Measurements from ENCODE around the gene MYO1B. TPM values are rescaled to one million over a fixed set of nuclear protein-coding genes. Genes with fewer than 3 reads are reported as not detected.

Gene MYO1B
- polyA plus RNA-seq, 1 donor from 2014 or later: 72.2 TPM

DNA sequence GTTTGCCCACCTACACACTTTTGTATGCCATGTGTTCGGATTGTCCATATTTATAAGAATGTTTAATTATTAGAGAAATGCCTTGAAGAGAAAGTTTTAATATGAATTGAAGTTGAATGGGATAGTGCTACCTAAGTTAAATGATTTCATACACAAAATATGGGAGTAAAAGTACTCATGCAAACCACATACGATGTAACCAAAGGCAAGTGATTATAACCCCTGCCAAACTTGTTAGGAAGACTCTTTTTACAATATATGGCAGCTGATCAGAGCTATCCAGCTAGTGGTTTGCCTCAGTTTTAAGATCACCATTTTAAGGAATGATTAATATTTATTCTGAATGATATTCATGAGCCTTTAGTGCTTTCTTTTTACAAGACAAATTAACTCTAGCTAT lies 106.7 kb downstream of the MYO1B start:
- Histone ChIP-seq H3K9me3 (ENCODE audit: low read length) (no peaks in the 10 kb centered on the region), H3K4me3 (ENCODE audit: low read length) (no peak overlapping the region), H4K20me1 (ENCODE audit: insufficient read depth) (no peaks in the 10 kb centered on the region), H3K27ac (ENCODE audit: low read length) (no peak overlapping the region), H3K9ac (ENCODE audit: low read length) (no peak overlapping the region), H3K9me2 (ENCODE audit: insufficient read depth, low read length) (no peaks in the 10 kb centered on the region), H3K79me2 (replicated peaks; ENCODE audit: insufficient read depth, low read length) (no peaks in the 10 kb centered on the region), H3K36me3 (ENCODE audit: insufficient read depth, low read length) (peaks cover 6% of the 10 kb centered on the region), H2AFZ (ENCODE audit: low read depth, low read length) (no peak overlapping the region), H3F3A (ENCODE audit: insufficient read depth, low read length, poor library complexity, severe bottlenecking) (no peaks in the 10 kb centered on the region), H3K27me3 (ENCODE audit: insufficient read depth, low read depth, low read length) (no peaks in the 10 kb centered on the region), H3K4me2 (ENCODE audit: low read length) (no peak overlapping the region)
- no peak for TF ChIP-seq MXI1 (conservative IDR thresholded peaks at IDR 0.05; ENCODE audit: poor library complexity, severe bottlenecking)
- TF ChIP-seq TAF1 (IDR thresholded peaks at IDR 0.05; ENCODE audit: low read depth): no peak
- no peak for TF ChIP-seq CTCF (IDR thresholded peaks at IDR 0.05; ENCODE audit: poor library complexity, severe bottlenecking)
- no peak for TF ChIP-seq POLR2AphosphoS5 (IDR thresholded peaks at IDR 0.05)
- TF ChIP-seq EZH2 (IDR thresholded peaks at IDR 0.05; ENCODE audit: borderline replicate concordance, insufficient read depth, low read length, poor library complexity, severe bottlenecking): no peak
- no peak for TF ChIP-seq SMC3 (conservative IDR thresholded peaks at IDR 0.05; ENCODE audit: poor library complexity)
- TF ChIP-seq RAD21 (conservative IDR thresholded peaks at IDR 0.05): no peak
- TF ChIP-seq EP300 (conservative IDR thresholded peaks at IDR 0.05; ENCODE audit: poor library complexity, severe bottlenecking): no peak
- TF ChIP-seq REST (IDR thresholded peaks at IDR 0.05; ENCODE audit: borderline replicate concordance): no peak

- no peaks in the 10 kb centered on the region for H3K79me2 ChIP-seq (replicated peaks; ENCODE audit: insufficient read depth, low read length)
- H3K27me3 ChIP-seq (ENCODE audit: insufficient read depth, low read depth, low read length): no peaks in the 10 kb centered on the region
- no peak overlapping the region for H3K27ac ChIP-seq (ENCODE audit: low read length)
- H3K36me3 ChIP-seq (ENCODE audit: insufficient read depth, low read length): peaks cover 6% of the 10 kb centered on the region
- no peaks in the 10 kb centered on the region for H3K9me2 ChIP-seq (ENCODE audit: insufficient read depth, low read length)
- no peak overlapping the region for H3K4me3 ChIP-seq (ENCODE audit: low read length)
- H3F3A ChIP-seq (ENCODE audit: insufficient read depth, low read length, poor library complexity, severe bottlenecking): no peaks in the 10 kb centered on the region
- H4K20me1 ChIP-seq (ENCODE audit: insufficient read depth): no peaks in the 10 kb centered on the region
- H2AFZ ChIP-seq (ENCODE audit: low read depth, low read length): no peak overlapping the region
- no peak overlapping the region for H3K9ac ChIP-seq (ENCODE audit: low read length)
- no peak overlapping the region for H3K4me2 ChIP-seq (ENCODE audit: low read length)
- TF ChIP-seq TAF1 (IDR thresholded peaks at IDR 0.05; ENCODE audit: low read depth): no peak
- TF ChIP-seq CTCF (IDR thresholded peaks at IDR 0.05; ENCODE audit: poor library complexity, severe bottlenecking): no peak
- TF ChIP-seq EP300 (conservative IDR thresholded peaks at IDR 0.05; ENCODE audit: poor library complexity, severe bottlenecking): no peak
- TF ChIP-seq MXI1 (conservative IDR thresholded peaks at IDR 0.05; ENCODE audit: poor library complexity, severe bottlenecking): no peak
- no peak for TF ChIP-seq RAD21 (conservative IDR thresholded peaks at IDR 0.05)
- no peak for TF ChIP-seq POLR2AphosphoS5 (IDR thresholded peaks at IDR 0.05)
- TF ChIP-seq REST (IDR thresholded peaks at IDR 0.05; ENCODE audit: borderline replicate concordance): no peak
- no peak for TF ChIP-seq EZH2 (IDR thresholded peaks at IDR 0.05; ENCODE audit: borderline replicate concordance, insufficient read depth, low read length, poor library complexity, severe bottlenecking)
- TF ChIP-seq SMC3 (conservative IDR thresholded peaks at IDR 0.05; ENCODE audit: poor library complexity): no peak
- no peaks in the 10 kb centered on the region for H3K9me3 ChIP-seq (ENCODE audit: low read length)
Measured at GRCh38 chr2:191352536-191352935, 107.3 kb downstream of the MYO1B start.
